Heart right ventricle (tissue), 16 donors: Measurements from ENCODE around the gene ALDH1A2. TPM values are rescaled to one million over a fixed set of nuclear protein-coding genes. Genes with fewer than 3 reads are reported as not detected.

Experiments
- ATAC-seq, 8 donors: fragments of 200-7000 bp; cut with Tn5 transposase; one replicate each; pipeline ENCODE4 v1.9.1; 2020; ENCODE audit warnings: mild to moderate bottlenecking in 8 of 8, moderate library complexity in 8 of 8, moderate number of reproducible peaks in 1 of 8
- DNase-seq, 2 donors: peaks; one replicate each; pipeline ENCODE4 v3.0.0-alpha.2; 2020
- H3K27ac ChIP-seq, 10 donors: fragments of 200-600 bp; sonication (generic) in 2 of 10; one replicate each; pipeline versions ENCODE4 v1.5.0 to v1.8.0; 2020 to 2022; ENCODE audit warnings: mild to moderate bottlenecking in 3 of 10
- H3K27me3 ChIP-seq, 7 donors: fragments of 200-600 bp; one replicate each; pipeline ENCODE4 v1.8.0; 2021 to 2022; ENCODE audit warnings: mild to moderate bottlenecking in 2 of 7
- H3K36me3 ChIP-seq, 9 donors: fragments of 200-600 bp; sonication (generic) in 1 of 9; one replicate each; pipeline versions ENCODE4 v1.5.0 to v1.8.0; 2020 to 2022; ENCODE audit warnings: mild to moderate bottlenecking in 2 of 9
- H3K4me1 ChIP-seq, 9 donors: fragments of 200-600 bp; sonication (generic) in 1 of 9; one replicate each; pipeline versions ENCODE4 v1.5.0 to v1.8.0; 2020 to 2022; ENCODE audit warnings: mild to moderate bottlenecking in 4 of 9
- H3K4me3 ChIP-seq, 10 donors: fragments of 200-600 bp; sonication (generic) in 2 of 10; one replicate each; pipeline versions ENCODE4 v1.5.0 to v1.8.0; 2020 to 2022; ENCODE audit warnings: mild to moderate bottlenecking in 7 of 10, moderate library complexity in 2 of 10
- H3K9me3 ChIP-seq, 11 donors: fragments of 200-600 bp in 10 of 11; sonication (generic) in 2 of 11; one replicate each; pipeline versions ENCODE4 v1.5.0 to v1.8.0; 2013 to 2022; ENCODE audit warnings: mild to moderate bottlenecking in 2 of 11, control low read depth in 1 of 11, moderate library complexity in 1 of 11
- CTCF ChIP-seq, 9 donors: fragments of 200-600 bp; sonication (generic) in 2 of 9; IDR thresholded peaks; one replicate each; pipeline versions ENCODE4 v1.5.0 to v1.8.0; 2021 to 2022; ENCODE audit warnings: antibody characterized with exemption in 9 of 9, mild to moderate bottlenecking in 5 of 9, moderate library complexity in 1 of 9
- WGBS, 2 donors: extraction: QIAGEN DNeasy Blood & Tissue Kit; methylation state at CpG; one replicate each; pipeline ENCODE4 v1.1.7; 2013; ENCODE audit warnings: inconsistent platforms in 1 of 2; 5-methylcytosine and 5-hydroxymethylcytosine counted together
- intact Hi-C, 10 donors: fragments of 100-400 bp; cut with DNase I; formaldehyde crosslinking; loops; one replicate each; pipeline versions ENCODE4 v1.11.1 to v1.14.2; 2022
- polyA plus RNA-seq, 2 donors: library from polyadenylated mRNA; stranded (reverse); fragments of 200-250 nt; gene quantifications; one replicate each; pipeline ENCODE4 v1.2.3, GENCODE V29; 2013
- total RNA-seq, 10 donors: library from RNA; stranded (reverse); fragmentation: NEBNext Ultra II Directional in 3 of 10; extraction: Animal tissue kit (Norgen Biotek cat#: 25700) in 3 of 10; gene quantifications; one replicate each; pipeline versions ENCODE4 v1.2.1 to v1.2.4, GENCODE V29; 2021 to 2023
- donor health status: Arrhythmogenic right ventricular cardiomyopathy.
- donor health status: ischemic (EF 13 %, LVEDD 7.1; RV severe dilation, severe dysfunction).
- donor health status: healthy with polysubstance abuse.
- donor health status: DM: no; HTN: yes; CAD: no.
- donor health status: DM: no; HTN: no; CAD: no.
- donor health status: ischemic (EF 25% LVEDD 6.9; RV normal size, moderate dysfunction).
- donor health status: ischemic (EF 25% LVEDD 5.7; RV mildly dilated, moderate dysfunction).
- donor health status: healthy.
- donor health status: DM: yes; HTN: yes; CAD: no.
- donor health status: Ischemic cardiomyopathy.
- donor health status: ischemic (EF 35%, LVEDD 5.7; RV mildly dilated, moderate dysfunction).
- donor health status: nonischemic (EF 11% LVEDD 7.7; RV severe dilation, severe dysfunction).
- donor health status: DM: yes; HTN: yes; CAD: no.
- donor health status: PGD.
- donor health status: ischemic (EF 29% LVEDD 5.4; RV normal size, mild dysfunction).
- donor health status: nonischemic (EF 23%, LVEDD 6.1; RV moderate dilation, normal function).

ALDH1A2 gene
- total and polyA plus RNA-seq, 12 donors: 2.3 to 21.0 (median 9.8) TPM

GRCh38 chr15:58060575-58060974 is 4.9 kb downstream of the ALDH1A2 start:
- Histone ChIP-seq H3K27ac (peak overlapping the region in 1 of 10 donors; percentile 89), H3K36me3 (no peaks in the 10 kb centered on the region), H3K9me3 (no peaks in the 10 kb centered on the region), H3K27me3 (peaks cover 0 to 89% (median 39%) of the 10 kb centered on the region in 7 donors), H3K4me3 (no peak overlapping the region), H3K4me1 (peaks cover 0 to 13% (median 5%) of the 10 kb centered on the region in 9 donors)
- no peak for DNase-seq
- no peak for ATAC-seq
- TF ChIP-seq CTCF (IDR thresholded peaks at IDR 0.05): no peak
- intact Hi-C loops: loop anchor here in 7 of 10 donors (10.0 kb wide), 5 partner anchors 124 to 506 kb away; no protein-coding TSS in a partner anchor
- WGBS, 2 donors: 98 to 100% methylated on average over 1 of the region's 1 CpG

- Histone ChIP-seq H3K9me3 (no peaks in the 10 kb centered on the region), H3K36me3 (no peaks in the 10 kb centered on the region), H3K4me1 (no peaks in the 10 kb centered on the region), H3K27ac (no peak overlapping the region), H3K27me3 (peaks cover 0 to 84% (median 22%) of the 10 kb centered on the region in 7 donors), H3K4me3 (no peak overlapping the region)
- DNase-seq (no peak), ATAC-seq (no peak)
- TF ChIP-seq CTCF (IDR thresholded peaks at IDR 0.05): no peak
- 56 to 58% methylated on average over 2 of the region's 2 CpGs for WGBS, 2 donors
- intact Hi-C loops: no loop called here
Measured at GRCh38 chr15:58058729-58059128, 6.8 kb downstream of the ALDH1A2 start.

GRCh38 chr15:58058073-58058472 is 7.4 kb downstream of the ALDH1A2 start:
- no peak for ATAC-seq
- Histone ChIP-seq H3K9me3 (no peaks in the 10 kb centered on the region), H3K27me3 (peaks cover 0 to 78% (median 15%) of the 10 kb centered on the region in 7 donors), H3K27ac (no peak overlapping the region), H3K36me3 (no peaks in the 10 kb centered on the region), H3K4me1 (peaks cover 0 to 6% (median 0%) of the 10 kb centered on the region in 9 donors), H3K4me3 (no peak overlapping the region)
- whole genome bisulfite sequencing, 2 donors: 70 to 76% methylated on average over 3 of the region's 3 CpGs
- intact Hi-C loops: no loop called here
- no peak for DNase-seq
- no peak for TF ChIP-seq CTCF (IDR thresholded peaks at IDR 0.05)

DNA sequence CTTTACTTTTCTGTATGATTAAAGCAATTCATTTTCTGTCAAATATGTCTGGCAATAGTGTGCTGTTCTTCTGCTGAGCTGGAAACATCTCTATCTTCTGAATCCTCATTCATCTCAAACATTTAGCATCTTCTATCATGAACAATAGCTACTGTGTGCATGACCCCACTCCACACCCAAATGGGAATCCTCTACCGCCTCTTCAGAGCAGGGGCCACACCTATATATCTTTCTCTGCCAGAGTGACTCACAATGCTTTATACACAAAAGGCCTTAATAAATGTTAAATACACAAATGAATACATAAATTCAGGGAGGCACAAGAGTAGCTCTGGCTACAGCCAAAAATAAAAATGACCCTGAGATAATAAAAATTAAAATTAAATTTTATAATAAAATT is 8.0 kb downstream of the ALDH1A2 start:
- no peak overlapping the region for H3K27ac ChIP-seq
- DNase-seq: no peak
- peaks cover 0 to 6% (median 0%) of the 10 kb centered on the region in 9 donors for H3K4me1 ChIP-seq
- no peak overlapping the region for H3K4me3 ChIP-seq
- H3K36me3 ChIP-seq: no peaks in the 10 kb centered on the region
- peak in 1 of 8 donors; percentile 58 for ATAC-seq
- H3K27me3 ChIP-seq: peaks cover 0 to 72% (median 10%) of the 10 kb centered on the region in 7 donors
- TF ChIP-seq CTCF (IDR thresholded peaks at IDR 0.05): no peak
- intact Hi-C loops: no loop called here
- H3K9me3 ChIP-seq: no peaks in the 10 kb centered on the region
- WGBS, 2 donors: 62 to 71% methylated on average over 1 of the region's 1 CpG
